ENCODE data around the gene DUS2. TPM values are rescaled to one million over a fixed set of nuclear protein-coding genes. Genes with fewer than 3 reads are reported as not detected.
A peak's percentile ranks its signal among the peaks of the same experiment; 100 is the strongest.
"Not testable (repeated sequence)": the region's sequence is repeated elsewhere in the genome, so short reads cannot be mapped to it uniquely, and the experiment has no call there.

DUS2 gene
- total RNA-seq, 2 experiments from 2014 or later: 19.9 to 32.4 TPM

GRCh38 chr16:68090130-68090529, 67.0 kb downstream of the DUS2 start:
- Histone ChIP-seq H3K4me1 (ENCODE audit: insufficient read depth, low read length, poor library complexity, severe bottlenecking) (peaks cover 68% of the 10 kb centered on the region), H2AFZ (ENCODE audit: low read length) (no peak overlapping the region), H3K4me3 (ENCODE audit: low read depth, low read length, poor library complexity, severe bottlenecking) (peak overlapping the region; percentile 60), H3K9me2 (ENCODE audit: insufficient read depth, low read length) (no peaks in the 10 kb centered on the region), H3K79me2 (ENCODE audit: insufficient read depth, low read depth, low read length) (peaks cover 96% of the 10 kb centered on the region), H3K9me3 (ENCODE audit: low read length) (no peaks in the 10 kb centered on the region), H4K20me1 (ENCODE audit: insufficient read depth, low read length) (peaks cover 60% of the 10 kb centered on the region), H3K36me3 (ENCODE audit: insufficient read depth, low read length) (no peaks in the 10 kb centered on the region), H3K4me2 (ENCODE audit: low read length) (peak overlapping the region; percentile 78), H3K27ac (ENCODE audit: low read depth, low read length, poor library complexity, severe bottlenecking) (peak overlapping the region; percentile 59)
- TF ChIP-seq CTCF (conservative IDR thresholded peaks at IDR 0.05; ENCODE audit: low read length) (no peak), EZH2phosphoT487 (IDR thresholded peaks at IDR 0.05; ENCODE audit: borderline replicate concordance, low read depth, low read length) (no peak)
- ChIA-PET CTCF (ENCODE audit: unreplicated experiment) (no interaction called here), POLR2A (interaction anchor here (1.2 to 1.3 kb wide), 2 partner anchors 19 to 21 kb away, joined by 3 to 4 read pairs; no protein-coding TSS in a partner anchor)
- peak; percentile 60 for DNase-seq (ENCODE audit: low spot score)
- intact Hi-C loops (cut with micrococcal nuclease; ENCODE audit: unreplicated experiment): no loop called here
- BruUV-seq (replicated peaks): no TSS peak

GRCh38 chr16:68090533-68090932, 67.4 kb downstream of the DUS2 start:
- DNase-seq (ENCODE audit: low spot score): no peak
- Histone ChIP-seq H3K27ac (ENCODE audit: low read depth, low read length, poor library complexity, severe bottlenecking) (peak overlapping the region; percentile 59), H3K79me2 (ENCODE audit: insufficient read depth, low read depth, low read length) (peaks cover 100% of the 10 kb centered on the region), H3K4me2 (ENCODE audit: low read length) (peak overlapping the region; percentile 78), H3K9me3 (ENCODE audit: low read length) (no peaks in the 10 kb centered on the region), H3K4me1 (ENCODE audit: insufficient read depth, low read length, poor library complexity, severe bottlenecking) (peaks cover 68% of the 10 kb centered on the region), H3K9me2 (ENCODE audit: insufficient read depth, low read length) (no peaks in the 10 kb centered on the region), H3K36me3 (ENCODE audit: insufficient read depth, low read length) (no peaks in the 10 kb centered on the region), H3K4me3 (ENCODE audit: low read depth, low read length, poor library complexity, severe bottlenecking) (peak overlapping the region; percentile 60), H2AFZ (ENCODE audit: low read length) (no peak overlapping the region), H4K20me1 (ENCODE audit: insufficient read depth, low read length) (peaks cover 60% of the 10 kb centered on the region)
- ChIA-PET CTCF (ENCODE audit: unreplicated experiment) (no interaction called here), POLR2A (interaction anchor here (0.6 to 1.3 kb wide), 3 partner anchors 20 to 24 kb away, joined by 3 to 4 read pairs (median 4); no protein-coding TSS in a partner anchor)
- BruUV-seq (replicated peaks): no TSS peak
- intact Hi-C loops (cut with micrococcal nuclease; ENCODE audit: unreplicated experiment): no loop called here
- TF ChIP-seq CTCF (conservative IDR thresholded peaks at IDR 0.05; ENCODE audit: low read length) (no peak), EZH2phosphoT487 (IDR thresholded peaks at IDR 0.05; ENCODE audit: borderline replicate concordance, low read depth, low read length) (no peak)

GRCh38 chr16:68091380-68092261, 68.5 kb downstream of the DUS2 start:
- Histone ChIP-seq H3K9me2 (ENCODE audit: insufficient read depth, low read length) (no peaks in the 10 kb centered on the region), H3K27ac (ENCODE audit: low read depth, low read length, poor library complexity, severe bottlenecking) (no peak overlapping the region), H3K4me3 (ENCODE audit: low read depth, low read length, poor library complexity, severe bottlenecking) (no peak overlapping the region), H3K36me3 (ENCODE audit: insufficient read depth, low read length) (no peaks in the 10 kb centered on the region), H3K4me2 (ENCODE audit: low read length) (peak overlapping the region; percentile 78), H3K4me1 (ENCODE audit: insufficient read depth, low read length, poor library complexity, severe bottlenecking) (peaks cover 68% of the 10 kb centered on the region), H3K79me2 (ENCODE audit: insufficient read depth, low read depth, low read length) (peaks cover 100% of the 10 kb centered on the region), H4K20me1 (ENCODE audit: insufficient read depth, low read length) (peaks cover 62% of the 10 kb centered on the region), H3K9me3 (ENCODE audit: low read length) (no peaks in the 10 kb centered on the region), H2AFZ (ENCODE audit: low read length) (no peak overlapping the region)
- TF ChIP-seq EZH2phosphoT487 (IDR thresholded peaks at IDR 0.05; ENCODE audit: borderline replicate concordance, low read depth, low read length) (no peak), CTCF (conservative IDR thresholded peaks at IDR 0.05; ENCODE audit: low read length) (no peak)
- ChIA-PET POLR2A (interaction anchor here (0.6 to 1.8 kb wide), 7 partner anchors 17 to 386 kb away, joined by 3 to 6 read pairs (median 4); no protein-coding TSS in a partner anchor), CTCF (ENCODE audit: unreplicated experiment) (no interaction called here)
- no peak for DNase-seq (ENCODE audit: low spot score)
- no TSS peak for BruUV-seq (replicated peaks)
- intact Hi-C loops (cut with micrococcal nuclease; ENCODE audit: unreplicated experiment): no loop called here

GRCh38 chr16:68092275-68092674, 69.2 kb downstream of the DUS2 start:
- H3K4me2 ChIP-seq (ENCODE audit: low read length); H2AFZ ChIP-seq (ENCODE audit: low read length); H3K9me2 ChIP-seq (ENCODE audit: insufficient read depth, low read length); H3K36me3 ChIP-seq (ENCODE audit: insufficient read depth, low read length); DNase-seq (ENCODE audit: low spot score); H3K27ac ChIP-seq (ENCODE audit: low read depth, low read length, poor library complexity, severe bottlenecking); H3K9me3 ChIP-seq (ENCODE audit: low read length); BruUV-seq (replicated peaks); CTCF ChIA-PET (ENCODE audit: unreplicated experiment); H3K4me3 ChIP-seq (ENCODE audit: low read depth, low read length, poor library complexity, severe bottlenecking); intact Hi-C loops (cut with micrococcal nuclease; ENCODE audit: unreplicated experiment): not testable (repeated sequence)
- H4K20me1 ChIP-seq (ENCODE audit: insufficient read depth, low read length): peaks cover 58% of the 10 kb centered on the region
- H3K4me1 ChIP-seq (ENCODE audit: insufficient read depth, low read length, poor library complexity, severe bottlenecking): peaks cover 68% of the 10 kb centered on the region
- H3K79me2 ChIP-seq (ENCODE audit: insufficient read depth, low read depth, low read length): peaks cover 100% of the 10 kb centered on the region
- POLR2A ChIA-PET: interaction anchor here (0.6 to 1.8 kb wide), 7 partner anchors 17 to 188 kb away, joined by 3 to 6 read pairs (median 4); no protein-coding TSS in a partner anchor

Data from OCI-LY7 (cell line).